ENCODE measurements around the gene TEX13B.

TEX13B gene

GRCh38 chrX:107935664-107936433 is 46.3 kb downstream of the TEX13B start:
- DNase-seq (ENCODE audit: low spot score): no peak

GRCh38 chrX:107935200-107935599 is 47.0 kb downstream of the TEX13B start:
- no peak for DNase-seq (ENCODE audit: low spot score)

- DNase-seq (ENCODE audit: low spot score): no peak
Measured at GRCh38 chrX:107934262-107934661, 47.9 kb downstream of the TEX13B start.
